Measurements from ENCODE around the gene CAPNS1.

Gene CAPNS1

GRCh38 chr19:36110487-36111199 is 29.2 kb upstream of the CAPNS1 start, which contains the start of gene OVOL3:
OVOL3 (plus strand) TSS chr19:36111143; CDS start chr19:36111203, 60 bp downstream.
- no peak within 1 kb of the TSS for H3K4me3 Mint-ChIP-seq
- peaks cover 57% of the 10 kb centered on the region for H3K36me3 Mint-ChIP-seq
- DNase-seq (ENCODE audit: low spot score in 2 of 2): no peak
- peak within 1 kb of the TSS; percentile 53 for H3K27ac Mint-ChIP-seq
- H3K9me3 Mint-ChIP-seq: no peaks in the 10 kb centered on the region
- ATAC-seq: no peak
- H3K4me1 Mint-ChIP-seq: peaks cover 27% of the 10 kb centered on the region

GRCh38 chr19:36111200-36111539 is 28.7 kb upstream of the CAPNS1 start:
- Mint-ChIP-seq H3K27ac (peak overlapping the region; percentile 53), H3K4me1 (peaks cover 31% of the 10 kb centered on the region), H3K36me3 (peaks cover 60% of the 10 kb centered on the region), H3K4me3 (no peak overlapping the region), H3K9me3 (no peaks in the 10 kb centered on the region)
- ATAC-seq: no peak
- no peak for DNase-seq (ENCODE audit: low spot score in 2 of 2)

- Mint-ChIP-seq H3K4me3 (peak overlapping the region; percentile 97), H3K27ac (peak overlapping the region; percentile 63), H3K36me3 (peaks cover 62% of the 10 kb centered on the region), H3K9me3 (no peaks in the 10 kb centered on the region), H3K4me1 (peaks cover 43% of the 10 kb centered on the region)
- ATAC-seq (no peak), DNase-seq (ENCODE audit: low spot score in 2 of 2) (no peak)
These were observed 27.2 kb upstream of the CAPNS1 start for GRCh38 chr19:36112678-36113077.

- no peak for DNase-seq (ENCODE audit: low spot score in 2 of 2)
- H3K4me1 Mint-ChIP-seq: peaks cover 50% of the 10 kb centered on the region
- no peaks in the 10 kb centered on the region for H3K9me3 Mint-ChIP-seq
- no peak for ATAC-seq
- H3K36me3 Mint-ChIP-seq: peaks cover 69% of the 10 kb centered on the region
- peak overlapping the region; percentile 97 for H3K4me3 Mint-ChIP-seq
- H3K27ac Mint-ChIP-seq: peak overlapping the region; percentile 99
These were observed 26.4 kb upstream of the CAPNS1 start for GRCh38 chr19:36113425-36113824.

- Mint-ChIP-seq H3K36me3 (peaks cover 73% of the 10 kb centered on the region), H3K9me3 (no peaks in the 10 kb centered on the region), H3K4me1 (peaks cover 50% of the 10 kb centered on the region), H3K27ac (peak overlapping the region; percentile 99), H3K4me3 (peak overlapping the region; percentile 97)
- no peak for ATAC-seq
- peak; percentile 21 to 65 for DNase-seq (ENCODE audit: low spot score in 2 of 2)
These were observed 25.8 kb upstream of the CAPNS1 start for GRCh38 chr19:36113894-36114720.

- Mint-ChIP-seq H3K4me3 (peak within 1 kb of the TSS; percentile 97), H3K4me1 (peaks cover 52% of the 10 kb centered on the region), H3K27ac (peak within 1 kb of the TSS; percentile 99), H3K36me3 (peaks cover 79% of the 10 kb centered on the region), H3K9me3 (no peaks in the 10 kb centered on the region)
- DNase-seq (ENCODE audit: low spot score in 2 of 2) (peak; percentile 92 to 98), ATAC-seq (peak; percentile 91)
These were observed 25.0 kb upstream of the CAPNS1 start, which contains the start of gene POLR2I for GRCh38 chr19:36114721-36115452. POLR2I (minus strand) TSS chr19:36114875; CDS start chr19:36114856, 19 bp downstream.

- peaks cover 57% of the 10 kb centered on the region for H3K4me1 Mint-ChIP-seq
- peak within 1 kb of the TSS; percentile 99 for H3K27ac Mint-ChIP-seq
- peak within 1 kb of the TSS; percentile 97 for H3K4me3 Mint-ChIP-seq
- H3K36me3 Mint-ChIP-seq: peaks cover 87% of the 10 kb centered on the region
- H3K9me3 Mint-ChIP-seq: no peaks in the 10 kb centered on the region
- no peak for DNase-seq (ENCODE audit: low spot score in 2 of 2)
- ATAC-seq: peak; percentile 70
These were observed 24.2 kb upstream of the CAPNS1 start, which contains the start of gene TBCB for GRCh38 chr19:36115453-36116343. TBCB (plus strand) TSS chr19:36115468; CDS start chr19:36115561, 93 bp downstream.

GRCh38 chr19:36116344-36116637 is 23.6 kb upstream of the CAPNS1 start:
- Mint-ChIP-seq H3K27ac (peak overlapping the region; percentile 99), H3K4me3 (peak overlapping the region; percentile 97), H3K4me1 (peaks cover 57% of the 10 kb centered on the region), H3K36me3 (peaks cover 93% of the 10 kb centered on the region), H3K9me3 (no peaks in the 10 kb centered on the region)
- DNase-seq (ENCODE audit: low spot score in 2 of 2) (no peak), ATAC-seq (no peak)

- peaks cover 30% of the 10 kb centered on the region for H3K4me1 Mint-ChIP-seq
- H3K36me3 Mint-ChIP-seq: peaks cover 95% of the 10 kb centered on the region
- DNase-seq (ENCODE audit: low spot score in 2 of 2) (no peak), ATAC-seq (no peak)
- H3K4me3 Mint-ChIP-seq: no peak overlapping the region
- H3K9me3 Mint-ChIP-seq: no peaks in the 10 kb centered on the region
- H3K27ac Mint-ChIP-seq: peak overlapping the region; percentile 63
These were observed 19.5 kb upstream of the CAPNS1 start for GRCh38 chr19:36120092-36120983.

GRCh38 chr19:36120984-36121358 is 18.9 kb upstream of the CAPNS1 start:
- no peak overlapping the region for H3K27ac Mint-ChIP-seq
- no peak for DNase-seq (ENCODE audit: low spot score in 2 of 2)
- peaks cover 97% of the 10 kb centered on the region for H3K36me3 Mint-ChIP-seq
- H3K4me1 Mint-ChIP-seq: peaks cover 35% of the 10 kb centered on the region
- no peak overlapping the region for H3K4me3 Mint-ChIP-seq
- no peaks in the 10 kb centered on the region for H3K9me3 Mint-ChIP-seq
- no peak for ATAC-seq

GRCh38 chr19:36121486-36122124 is 18.3 kb upstream of the CAPNS1 start:
- ATAC-seq: no peak
- no peak overlapping the region for H3K4me3 Mint-ChIP-seq
- no peak overlapping the region for H3K27ac Mint-ChIP-seq
- H3K9me3 Mint-ChIP-seq: no peaks in the 10 kb centered on the region
- H3K4me1 Mint-ChIP-seq: peaks cover 29% of the 10 kb centered on the region
- peaks cover 97% of the 10 kb centered on the region for H3K36me3 Mint-ChIP-seq
- no peak for DNase-seq (ENCODE audit: low spot score in 2 of 2)

- Mint-ChIP-seq H3K9me3 (no peaks in the 10 kb centered on the region), H3K27ac (peak overlapping the region; percentile 86), H3K4me1 (peaks cover 20% of the 10 kb centered on the region), H3K4me3 (no peak overlapping the region), H3K36me3 (peaks cover 73% of the 10 kb centered on the region)
- DNase-seq (ENCODE audit: low spot score in 2 of 2) (no peak), ATAC-seq (no peak)
These were observed 14.3 kb upstream of the CAPNS1 start for GRCh38 chr19:36125557-36125956.

GRCh38 chr19:36128392-36128736 is 11.5 kb upstream of the CAPNS1 start:
- peaks cover 35% of the 10 kb centered on the region for H3K4me1 Mint-ChIP-seq
- peak overlapping the region; percentile 84 for H3K4me3 Mint-ChIP-seq
- ATAC-seq (no peak), DNase-seq (ENCODE audit: low spot score in 2 of 2) (no peak)
- H3K9me3 Mint-ChIP-seq: no peaks in the 10 kb centered on the region
- H3K27ac Mint-ChIP-seq: peak overlapping the region; percentile 93
- peaks cover 45% of the 10 kb centered on the region for H3K36me3 Mint-ChIP-seq
